Progenitor cell of endocrine pancreas (in vitro differentiated cells): Measurements from ENCODE around the gene THRB. TPM values are rescaled to one million over a fixed set of nuclear protein-coding genes. Genes with fewer than 3 reads are reported as not detected.
A peak's percentile ranks its signal among the peaks of the same experiment; 100 is the strongest.

Experiments used
- DNase-seq: peaks from one replicate; pipeline ENCODE4 v3.0.0; 2021; ENCODE audit warnings: low spot score; ENCODE audit not compliant: unreplicated experiment
- H3K27ac Mint-ChIP-seq: 2 replicates; pipeline ENCODE4 v1.8.0; 2021; ENCODE audit warnings: mild to moderate bottlenecking, moderate library complexity, mixed read lengths
- H3K27me3 Mint-ChIP-seq: 2 replicates; pipeline ENCODE4 v1.8.0; 2021; ENCODE audit warnings: mixed read lengths
- H3K36me3 Mint-ChIP-seq: 2 replicates; pipeline ENCODE4 v1.8.0; 2022; ENCODE audit warnings: mixed read lengths; ENCODE audit not compliant: insufficient read depth
- H3K4me1 Mint-ChIP-seq: 2 replicates; pipeline ENCODE4 v1.8.0; 2021; ENCODE audit warnings: low read depth, mixed read lengths
- H3K4me3 Mint-ChIP-seq: 2 replicates; pipeline ENCODE4 v1.8.0; 2021; ENCODE audit warnings: low read depth, mild to moderate bottlenecking, moderate library complexity, mixed read lengths
- H3K9me3 Mint-ChIP-seq: 2 replicates; pipeline ENCODE4 v1.8.0; 2021; ENCODE audit warnings: low read depth, mixed read lengths
- CTCF ChIP-seq: fragments of 200-600 bp; sonication (generic); IDR thresholded peaks from one replicate; pipeline ENCODE4 v1.5.0; 2021; ENCODE audit warnings: antibody characterized with exemption, mild to moderate bottlenecking; ENCODE audit not compliant: unreplicated experiment
- total RNA-seq: library from RNA; stranded (reverse); gene quantifications from 2 replicates; pipeline ENCODE4 v1.2.1, GENCODE V29; 2021

The THRB gene
- total RNA-seq, 1 donor from 2014 or later = 19.7 TPM

DNA sequence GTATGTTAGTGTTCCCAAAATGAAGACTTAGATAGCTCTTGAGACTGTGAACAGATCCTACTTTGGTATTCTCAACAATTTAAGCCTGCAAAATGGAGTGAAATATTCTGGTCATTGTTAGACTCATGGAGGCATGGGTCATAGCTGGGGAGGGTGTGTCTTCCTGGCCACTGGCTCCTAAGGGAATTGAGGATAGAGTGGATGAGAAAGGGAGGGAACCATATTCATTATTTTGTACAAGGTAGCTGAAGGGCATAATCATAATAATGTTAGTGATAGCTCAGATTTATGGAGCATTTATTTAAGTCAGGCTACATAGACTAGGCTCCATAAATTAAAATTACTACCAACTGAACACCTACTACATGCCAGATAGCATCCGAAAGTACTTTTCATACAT is 295.9 kb downstream of the THRB start:
- Mint-ChIP-seq H3K36me3 (peaks cover 2% of the 10 kb centered on the region), H3K4me1 (peaks cover 4% of the 10 kb centered on the region), H3K9me3 (no peaks in the 10 kb centered on the region), H3K27ac (peak overlapping the region; percentile 30), H3K27me3 (no peaks in the 10 kb centered on the region), H3K4me3 (no peak overlapping the region)
- DNase-seq = no peak
- TF ChIP-seq CTCF = no peak

GRCh38 chr3:24197809-24198208 is 296.8 kb downstream of the THRB start:
- Mint-ChIP-seq H3K36me3 (peaks cover 2% of the 10 kb centered on the region), H3K9me3 (no peaks in the 10 kb centered on the region), H3K27ac (no peak overlapping the region), H3K4me3 (no peak overlapping the region), H3K4me1 (peaks cover 4% of the 10 kb centered on the region), H3K27me3 (no peaks in the 10 kb centered on the region)
- TF ChIP-seq CTCF = peak; percentile 12
- DNase-seq = no peak

DNA sequence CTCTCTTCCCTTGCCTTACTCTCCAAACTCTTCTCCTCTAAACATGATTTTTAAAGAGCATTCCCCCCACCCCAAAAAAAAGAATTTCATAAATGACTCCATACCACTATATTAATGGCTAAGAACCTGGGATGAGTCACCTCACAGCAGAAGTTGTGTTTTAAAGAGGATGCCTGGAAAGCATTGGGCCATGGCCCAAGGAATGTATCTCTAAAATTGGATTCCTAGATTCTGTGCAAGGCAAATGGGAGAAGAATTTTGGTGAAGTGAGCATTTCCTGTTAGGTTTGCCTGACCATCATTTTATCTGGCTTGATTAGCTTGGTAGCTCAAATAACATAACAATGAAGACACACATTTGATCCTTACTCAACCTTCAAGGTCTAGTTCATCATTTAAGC is 298.1 kb downstream of the THRB start:
- no peaks in the 10 kb centered on the region for H3K9me3 Mint-ChIP-seq
- no peak for TF ChIP-seq CTCF
- H3K27ac Mint-ChIP-seq = no peak overlapping the region
- H3K4me1 Mint-ChIP-seq = peaks cover 4% of the 10 kb centered on the region
- DNase-seq = no peak
- H3K27me3 Mint-ChIP-seq = no peaks in the 10 kb centered on the region
- H3K36me3 Mint-ChIP-seq = no peaks in the 10 kb centered on the region
- H3K4me3 Mint-ChIP-seq = no peak overlapping the region

DNA sequence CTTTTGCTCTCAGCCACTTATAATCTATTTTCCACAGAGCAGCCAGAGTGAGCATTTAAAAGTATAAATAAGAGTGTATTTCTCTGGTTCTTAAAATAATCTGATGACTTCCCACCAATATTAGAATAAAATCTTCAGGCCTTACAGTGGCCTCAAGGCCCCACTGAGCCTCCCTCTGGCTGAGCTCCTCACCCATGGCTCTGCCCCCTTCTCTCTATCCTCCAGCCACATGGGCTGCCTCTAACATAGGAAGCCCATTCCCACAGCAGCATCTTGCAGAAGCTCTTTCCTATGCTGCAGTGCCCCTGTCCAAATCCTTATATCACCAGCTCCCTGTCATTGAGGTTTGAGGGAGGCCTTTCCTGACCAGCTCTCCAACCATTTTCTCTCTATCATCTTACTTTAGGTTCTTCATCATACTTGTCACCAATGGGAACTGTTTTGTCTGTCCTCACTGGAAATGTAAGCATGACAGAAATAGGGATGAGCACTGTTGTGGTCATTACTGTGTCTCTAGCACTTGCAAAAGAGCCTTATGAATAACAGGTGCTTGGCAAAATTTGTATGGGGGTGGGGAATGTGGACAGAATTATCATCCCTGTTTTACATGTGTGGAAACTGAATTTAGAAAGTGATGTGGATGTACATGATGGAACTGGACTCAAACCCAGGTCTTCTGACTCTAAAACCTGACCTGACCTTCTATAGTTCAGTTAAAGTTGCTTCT is 299.0 kb downstream of the THRB start:
- Mint-ChIP-seq H3K9me3 (no peaks in the 10 kb centered on the region), H3K27ac (no peak overlapping the region), H3K36me3 (no peaks in the 10 kb centered on the region), H3K4me3 (no peak overlapping the region), H3K4me1 (peaks cover 4% of the 10 kb centered on the region), H3K27me3 (no peaks in the 10 kb centered on the region)
- TF ChIP-seq CTCF = no peak
- no peak for DNase-seq

DNA sequence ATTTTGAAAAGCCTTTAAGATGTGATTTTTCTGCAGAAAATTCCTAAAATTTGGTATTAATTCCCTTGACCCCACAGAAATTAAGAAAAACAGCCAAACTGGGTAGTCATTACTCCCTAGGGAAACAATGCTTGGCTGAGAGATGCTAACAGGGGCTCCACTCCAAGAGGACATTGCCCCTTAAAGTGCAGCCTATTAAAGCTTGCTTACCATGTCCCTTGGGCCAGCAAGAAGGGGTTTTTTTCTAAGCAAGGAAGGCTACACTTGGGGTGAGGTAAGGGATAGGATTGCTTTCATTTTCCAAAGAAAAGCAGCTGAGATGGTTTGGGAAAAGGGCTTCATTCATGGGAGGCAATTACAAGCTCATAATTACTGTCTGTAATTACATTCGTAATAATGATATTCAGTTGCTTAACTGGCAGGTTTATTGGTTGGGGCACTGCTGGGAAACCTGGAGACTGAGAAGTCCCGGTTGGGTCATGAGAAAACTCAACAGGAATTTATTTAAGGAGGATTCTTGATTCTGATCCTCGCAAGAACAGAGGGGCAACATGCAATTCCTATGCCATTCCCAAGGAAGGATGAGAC is 302.1 kb downstream of the THRB start:
- H3K27me3 Mint-ChIP-seq = no peaks in the 10 kb centered on the region
- no peak for TF ChIP-seq CTCF
- no peak for DNase-seq
- no peaks in the 10 kb centered on the region for H3K4me1 Mint-ChIP-seq
- no peaks in the 10 kb centered on the region for H3K9me3 Mint-ChIP-seq
- H3K4me3 Mint-ChIP-seq = no peak overlapping the region
- H3K27ac Mint-ChIP-seq = no peak overlapping the region
- H3K36me3 Mint-ChIP-seq = peaks cover 2% of the 10 kb centered on the region
